SIG-M5 treated with dmso at 0.1 percent for 504 hours (cell line): ENCODE data around the gene SPAG7.

Experiments used
- DNase-seq: peaks from one replicate; lab custom pipeline; 2025; ENCODE audit not compliant: unreplicated experiment; lab: John Stamatoyannopoulos, UW

The SPAG7 gene

GRCh38 chr17:4978726-4979125 is 11.1 kb upstream of the SPAG7 start:
- peak; percentile 68 for DNase-seq

- DNase-seq: no peak
These were observed 6.6 kb upstream of the SPAG7 start for GRCh38 chr17:4974115-4974670.

GRCh38 chr17:4973256-4974114 is 5.9 kb upstream of the SPAG7 start:
- no peak for DNase-seq

- no peak for DNase-seq
These were observed 5.1 kb upstream of the SPAG7 start for GRCh38 chr17:4972752-4973151.

- no peak for DNase-seq
These were observed 4.7 kb upstream of the SPAG7 start for GRCh38 chr17:4972322-4972721.

- DNase-seq: no peak
These were observed 4.2 kb upstream of the SPAG7 start for GRCh38 chr17:4971826-4972225.

- DNase-seq: no peak
These were observed 2.7 kb upstream of the SPAG7 start for GRCh38 chr17:4970273-4970672.

- DNase-seq: no peak
These were observed 2.0 kb upstream of the SPAG7 start for GRCh38 chr17:4969551-4970173.

GRCh38 chr17:4969047-4969550 is 1.5 kb upstream of the SPAG7 start:
- peak; percentile 84 for DNase-seq

GRCh38 chr17:4968486-4969046 is 949 bp upstream of the SPAG7 start:
- DNase-seq: no peak

- DNase-seq: peak; percentile 100
These were observed 626 bp downstream of the SPAG7 start for GRCh38 chr17:4966844-4967538.

GRCh38 chr17:4965311-4965986 is 2.2 kb downstream of the SPAG7 start:
- no peak for DNase-seq

GRCh38 chr17:4960279-4960922 is 7.2 kb downstream of the SPAG7 start:
- DNase-seq: no peak

GRCh38 chr17:4959261-4959965 is 8.2 kb downstream of the SPAG7 start:
- no peak for DNase-seq

- DNase-seq: no peak
These were observed 9.5 kb downstream of the SPAG7 start for GRCh38 chr17:4958102-4958501.

- DNase-seq: no peak
These were observed 11.0 kb downstream of the SPAG7 start for GRCh38 chr17:4956493-4957061.

GRCh38 chr17:4955091-4955490 is 12.5 kb downstream of the SPAG7 start:
- DNase-seq: no peak

- DNase-seq: no peak
These were observed 14.1 kb downstream of the SPAG7 start for GRCh38 chr17:4953451-4953961.

GRCh38 chr17:4951486-4951885 is 16.1 kb downstream of the SPAG7 start:
- no peak for DNase-seq
